A673 (cell line): ENCODE data around the gene ATG4B.

Experiments
- CTCF ChIP-seq: fragments of 300-800, 200-600 bp; sonication (generic); conservative IDR thresholded peaks from 2 replicates; pipeline ENCODE4 v1.5.1; 2017; ENCODE audit warnings: low read depth, mild to moderate bottlenecking, antibody characterized with exemption, low read length, moderate library complexity, mixed read lengths
- EZH2 ChIP-seq: fragments of 200-600 bp; sonication (generic); IDR thresholded peaks from 2 replicates; pipeline ENCODE4 v1.6.1; 2017; ENCODE audit warnings: borderline replicate concordance, low read depth, mild to moderate bottlenecking, mixed read lengths, antibody characterized with exemption, low read length; ENCODE audit not compliant: poor library complexity, severe bottlenecking

- TF ChIP-seq CTCF (no peak), EZH2 (no peak)
These were observed 42.6 kb downstream of the ATG4B start for GRCh38 chr2:241680044-241680443.
